K562 (cell line): ENCODE results near the gene PRDM12. TPM values are rescaled to one million over a fixed set of nuclear protein-coding genes. Genes with fewer than 3 reads are reported as not detected.
A peak's percentile ranks its signal among the peaks of the same experiment; 100 is the strongest.

Experiments used
- BDP1 ChIP-seq: IDR thresholded peaks from 3 replicates; pipeline ENCODE4 v1.6.1; 2011; ENCODE audit not compliant: insufficient read length, insufficient read depth
- CBX2 ChIP-seq: fragments of 200-600 bp; sonication (generic); IDR thresholded peaks from one replicate; pipeline ENCODE4 v1.6.1; 2012; ENCODE audit warnings: mild to moderate bottlenecking, low read length, inconsistent platforms; ENCODE audit not compliant: insufficient read depth, poor library complexity, severe bottlenecking
- CBX8 ChIP-seq: fragments of 200-600 bp; sonication (generic); IDR thresholded peaks from 2 replicates; pipeline ENCODE4 v1.6.1; 2012; ENCODE audit warnings: borderline replicate concordance, mixed run types, low read depth, mild to moderate bottlenecking, moderate library complexity, mixed read lengths, low read length, control low read depth, inconsistent platforms; ENCODE audit not compliant: poor library complexity, severe bottlenecking; ENCODE audit errors: extremely low read depth
- EWSR1 ChIP-seq: fragments of 450-650 bp; IDR thresholded peaks from 2 replicates; pipeline ENCODE4 v1.6.1; 2018; ENCODE audit warnings: borderline replicate concordance, mild to moderate bottlenecking, low read depth, moderate library complexity; ENCODE audit not compliant: partially characterized antibody
- GTF3C2 ChIP-seq: IDR thresholded peaks from 3 replicates; pipeline ENCODE4 v1.6.1; 2011; ENCODE audit warnings: borderline replicate concordance, mild to moderate bottlenecking, moderate library complexity; ENCODE audit not compliant: insufficient read length; ENCODE audit errors: extremely low read depth
- KAT2B ChIP-seq: IDR thresholded peaks from one replicate; pipeline ENCODE4 v1.6.1; 2012; ENCODE audit warnings: low read depth, mild to moderate bottlenecking, control low read depth, inconsistent platforms, low read length, moderate library complexity
- KLF1 ChIP-seq: fragments of 450-650 bp; IDR thresholded peaks from 2 replicates; pipeline ENCODE4 v1.6.1; 2016; ENCODE audit warnings: missing genetic modification characterization, missing compliant biosample characterization
- NONO ChIP-seq, 2 experiments: fragments of 200-400 bp in 1 of 2; fragments of 450-650 bp in 1 of 2; formaldehyde crosslinking in 1 of 2; IDR thresholded peaks; 2 replicates each; pipeline ENCODE4 v1.6.1; 2017; ENCODE audit warnings: low read depth in 2 of 2, mild to moderate bottlenecking in 2 of 2, moderate library complexity in 2 of 2, low read length in 1 of 2
- NR0B1 ChIP-seq: fragments of 450-650 bp; IDR thresholded peaks from one replicate; pipeline ENCODE4 v1.6.1; 2018; ENCODE audit warnings: mild to moderate bottlenecking, moderate library complexity; ENCODE audit not compliant: partially characterized antibody
- PCBP1 ChIP-seq: fragments of 200-400 bp; formaldehyde crosslinking; IDR thresholded peaks from 2 replicates; pipeline ENCODE4 v1.6.1; 2018; ENCODE audit warnings: mild to moderate bottlenecking, low read depth, low read length; ENCODE audit not compliant: poor library complexity, severe bottlenecking
- PHB ChIP-seq: fragments of 250-450 bp; sonication (Bioruptor Pico); IDR thresholded peaks from 2 replicates; pipeline ENCODE4 v1.5.0; 2021
- RBM17 ChIP-seq: fragments of 200-400 bp; formaldehyde crosslinking; IDR thresholded peaks from 2 replicates; pipeline ENCODE4 v1.6.1; 2017; ENCODE audit warnings: low read depth, mild to moderate bottlenecking, low read length, borderline replicate concordance
- SIN3B ChIP-seq: fragments of 450-650 bp; IDR thresholded peaks from 2 replicates; pipeline ENCODE4 v1.6.1; 2017; ENCODE audit warnings: low read depth, mild to moderate bottlenecking, moderate library complexity
- SIX5 ChIP-seq, 2 experiments: IDR thresholded peaks; 2 replicates each; pipeline ENCODE4 v1.6.1; 2011; ENCODE audit warnings: low read length in 2 of 2, borderline replicate concordance in 1 of 2, low read depth in 1 of 2, mild to moderate bottlenecking in 1 of 2, moderate library complexity in 1 of 2; ENCODE audit not compliant: insufficient read depth in 1 of 2
- TCF7 ChIP-seq: sonication (generic); IDR thresholded peaks from 2 replicates; pipeline ENCODE4 v1.6.1; 2016; ENCODE audit warnings: antibody characterized with exemption, borderline replicate concordance
- ZEB2 ChIP-seq: fragments of 450-650 bp; IDR thresholded peaks from 2 replicates; pipeline ENCODE4 v1.6.1; 2016
- ZFP1 ChIP-seq: fragments of 450-650 bp; formaldehyde crosslinking; IDR thresholded peaks from 2 replicates; pipeline ENCODE4 v1.4.0; 2020; ENCODE audit warnings: mild to moderate bottlenecking, mixed read lengths
- ZKSCAN8 ChIP-seq: fragments of 200-800 bp; sonication (Bioruptor generic); IDR thresholded peaks from 2 replicates; pipeline ENCODE4 v1.6.1; 2016; ENCODE audit warnings: missing genetic modification characterization, missing compliant biosample characterization
- ZNF324 ChIP-seq: fragments of 250-450 bp; sonication (Bioruptor Pico); IDR thresholded peaks from 2 replicates; pipeline ENCODE4 v1.4.0; 2020; ENCODE audit warnings: mild to moderate bottlenecking
- ZNF696 ChIP-seq: fragments of 250-450 bp; sonication (Bioruptor Pico); conservative IDR thresholded peaks from 2 replicates; pipeline ENCODE4 v1.4.0; 2020; ENCODE audit warnings: mild to moderate bottlenecking, moderate library complexity
- ZNF699 ChIP-seq: fragments of 250-450 bp; sonication (Bioruptor Pico); IDR thresholded peaks from 2 replicates; pipeline ENCODE4 v1.8.0; 2021; ENCODE audit warnings: mild to moderate bottlenecking, moderate library complexity; ENCODE audit not compliant: insufficient replicate concordance
- ZNF785 ChIP-seq: fragments of 250-450 bp; sonication (Bioruptor Pico); IDR thresholded peaks from 2 replicates; pipeline ENCODE4 v1.4.0; 2020; ENCODE audit warnings: mild to moderate bottlenecking
- polyA plus RNA-seq, 8 experiments: library from polyadenylated mRNA; depleted of rRNA in 4 of 8; stranded (reverse) in 5 of 8; unstranded in 3 of 8; fragments of >200 nt; fragmentation: Nextera tagmentation in 2 of 8; fragmentation: Illumina TruSeq in 1 of 8; extraction: Ambion mirVana in 2 of 8; extraction: Trizol in 1 of 8; gene quantifications; 2 replicates each; pipeline versions ENCODE4 v1.2.1 to v1.2.3, GENCODE V29; 2011 to 2014; ENCODE audit warnings: inconsistent platforms in 1 of 8, missing spikeins in 1 of 8
- total RNA-seq, 7 experiments: library from RNA; depleted of rRNA in 6 of 7; stranded (reverse); fragments of >200 nt in 6 of 7; fragmentation: Illumina TruSeq in 2 of 7; extraction: Trizol in 2 of 7; gene quantifications; 2 replicates each; pipeline versions ENCODE4 v1.2.1 to v1.2.3, GENCODE V29; 2011 to 2021; ENCODE audit warnings: low replicate concordance in 1 of 7
- TF ChIP-seq, protein P1 (sequence below): fragments of 200-800 bp; sonication (Bioruptor generic); IDR thresholded peaks from 2 replicates; pipeline ENCODE4 v1.6.1; 2017; ENCODE audit warnings: missing genetic modification characterization, missing compliant biosample characterization

Gene PRDM12
- total and polyA plus RNA-seq, 9 of the 15 experiments (the other 6 are each of a cell fraction or from before 2014, with no cell fraction given) = 0.04 to 0.22 (median 0.07) TPM; not detected in 3

DNA sequence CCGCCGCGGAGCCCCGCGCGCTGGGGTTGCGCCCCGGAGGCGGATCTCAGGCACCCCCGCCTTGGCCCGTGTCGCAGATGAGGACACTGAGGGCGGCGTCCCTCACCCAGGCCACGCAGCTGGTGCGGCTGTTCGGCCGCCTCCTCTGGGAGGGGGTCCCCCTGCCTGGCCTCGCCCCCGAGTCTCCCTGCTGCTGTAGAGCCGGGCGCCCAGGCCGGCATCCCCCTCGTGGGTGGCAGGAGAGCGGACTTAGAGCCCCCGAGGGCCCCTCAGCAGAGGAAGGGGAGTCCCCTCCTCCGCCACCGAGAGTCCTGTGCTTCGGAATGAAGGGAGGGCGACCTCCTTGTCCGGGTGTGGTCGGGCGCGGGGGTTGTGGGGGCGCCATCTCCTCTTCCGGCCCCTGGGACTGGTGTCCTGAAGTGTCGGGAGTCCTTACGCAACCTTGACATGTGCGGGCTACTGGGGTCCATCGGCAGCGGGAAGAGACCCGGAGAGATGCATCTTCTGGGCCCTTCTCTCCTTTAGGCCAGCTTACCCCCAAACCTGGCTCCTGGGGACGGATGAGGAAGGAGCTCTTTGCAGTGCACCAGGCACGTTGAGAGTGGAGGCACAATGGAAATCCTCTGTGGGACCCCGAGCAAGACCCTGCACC lies 17.5 kb downstream of the PRDM12 start (continued):
- TF ChIP-seq ZNF324 (CRISPR knock-in tag) (no peak), CBX8 (no peak), GTF3C2 (no peak), SIX5 (IDR thresholded peaks at IDR 0.05; ENCODE audit: borderline replicate concordance in 1 of 2, insufficient read depth in 1 of 2, low read depth in 1 of 2, low read length in 2 of 2) (no peak), ZNF696 (no peak), RBM17 (no peak), ZEB2 (no peak), ZFP1 (CRISPR knock-in tag) (no peak), NR0B1 (no peak), ZKSCAN8 (CRISPR knock-in tag) (no peak), TCF7 (no peak), KAT2B (no peak), BDP1 (no peak), PCBP1 (no peak), EWSR1 (no peak), CBX2 (no peak), PHB (no peak), ZNF785 (CRISPR knock-in tag) (no peak), SIN3B (no peak), KLF1 (tag) (no peak), ZNF699 (no peak), NONO (IDR thresholded peaks at IDR 0.05; ENCODE audit: low read depth in 2 of 2, low read length in 1 of 2) (no peak)
- TF ChIP-seq, protein P1, sequence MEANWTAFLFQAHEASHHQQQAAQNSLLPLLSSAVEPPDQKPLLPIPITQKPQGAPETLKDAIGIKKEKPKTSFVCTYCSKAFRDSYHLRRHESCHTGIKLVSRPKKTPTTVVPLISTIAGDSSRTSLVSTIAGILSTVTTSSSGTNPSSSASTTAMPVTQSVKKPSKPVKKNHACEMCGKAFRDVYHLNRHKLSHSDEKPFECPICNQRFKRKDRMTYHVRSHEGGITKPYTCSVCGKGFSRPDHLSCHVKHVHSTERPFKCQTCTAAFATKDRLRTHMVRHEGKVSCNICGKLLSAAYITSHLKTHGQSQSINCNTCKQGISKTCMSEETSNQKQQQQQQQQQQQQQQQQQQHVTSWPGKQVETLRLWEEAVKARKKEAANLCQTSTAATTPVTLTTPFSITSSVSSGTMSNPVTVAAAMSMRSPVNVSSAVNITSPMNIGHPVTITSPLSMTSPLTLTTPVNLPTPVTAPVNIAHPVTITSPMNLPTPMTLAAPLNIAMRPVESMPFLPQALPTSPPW (CRISPR knock-in tag) = 0 out of 2 replicates have a peak, but pooled peaks have one; percentile 8
